SHP77 (cell line): Measurements from ENCODE around the gene CRISPLD2.

Source experiments
- DNase-seq, 2 experiments: peaks; one replicate each; lab custom pipeline; 2025; lab: John Stamatoyannopoulos, UW

The CRISPLD2 gene

DNA sequence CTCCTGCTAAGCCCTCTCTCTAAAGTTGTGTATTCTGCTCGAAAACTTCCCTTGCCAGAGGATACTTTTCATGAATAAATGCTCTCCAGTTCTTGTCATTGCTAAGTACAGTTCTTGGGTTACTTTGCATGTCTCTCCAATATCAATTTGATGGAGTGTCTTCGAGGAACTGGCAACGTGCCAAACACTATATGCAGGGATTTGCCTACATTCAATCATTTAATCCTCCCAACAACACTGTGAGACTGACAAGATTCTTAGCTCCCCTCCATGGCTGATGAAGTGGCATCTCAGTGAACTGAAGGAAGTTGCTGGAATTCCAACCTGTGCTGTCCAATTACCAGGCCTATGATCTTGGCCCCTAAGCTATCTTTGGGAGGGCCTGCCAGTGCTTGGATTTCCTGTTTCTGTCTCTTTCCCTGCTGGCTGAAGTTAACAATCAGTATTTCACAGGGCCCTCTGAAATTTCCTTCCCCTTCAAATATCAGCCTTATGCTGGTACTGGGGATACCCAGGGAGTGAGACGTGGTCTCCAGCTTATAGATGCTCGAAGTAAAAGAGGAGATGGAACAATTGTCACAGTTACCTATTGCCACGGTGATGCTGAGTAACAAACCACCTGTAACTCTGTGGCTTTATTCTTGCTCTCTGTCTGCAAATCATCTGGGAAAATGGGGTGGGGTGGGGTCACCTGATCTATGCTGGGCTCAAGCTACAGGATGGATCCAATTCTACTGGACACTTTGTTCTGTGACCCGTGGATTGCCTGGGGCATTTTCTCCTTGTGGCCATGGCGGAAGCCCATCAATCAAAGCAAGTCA, 19.4 kb upstream of the CRISPLD2 start:
- no peak for DNase-seq

DNA sequence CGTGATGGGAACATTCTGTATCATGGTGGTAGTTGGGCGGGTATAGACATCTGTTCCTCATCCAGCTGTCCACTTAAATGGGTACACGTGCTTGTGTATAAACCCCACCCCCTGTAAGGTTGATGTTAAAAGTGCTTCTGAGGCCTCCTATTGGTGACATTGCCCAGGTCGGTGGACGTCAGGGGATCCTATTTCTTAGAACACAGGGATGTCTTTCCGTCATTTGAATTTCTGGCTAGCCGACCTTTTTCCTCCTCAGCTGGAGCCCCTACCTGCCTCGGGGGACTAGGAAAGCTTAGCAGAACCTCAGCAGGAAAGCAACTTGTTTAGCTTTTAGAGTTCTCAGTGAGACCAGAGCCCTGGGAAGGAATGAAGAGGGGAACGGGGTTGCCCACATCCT, 16.6 kb upstream of the CRISPLD2 start:
- DNase-seq, result no peak

DNA sequence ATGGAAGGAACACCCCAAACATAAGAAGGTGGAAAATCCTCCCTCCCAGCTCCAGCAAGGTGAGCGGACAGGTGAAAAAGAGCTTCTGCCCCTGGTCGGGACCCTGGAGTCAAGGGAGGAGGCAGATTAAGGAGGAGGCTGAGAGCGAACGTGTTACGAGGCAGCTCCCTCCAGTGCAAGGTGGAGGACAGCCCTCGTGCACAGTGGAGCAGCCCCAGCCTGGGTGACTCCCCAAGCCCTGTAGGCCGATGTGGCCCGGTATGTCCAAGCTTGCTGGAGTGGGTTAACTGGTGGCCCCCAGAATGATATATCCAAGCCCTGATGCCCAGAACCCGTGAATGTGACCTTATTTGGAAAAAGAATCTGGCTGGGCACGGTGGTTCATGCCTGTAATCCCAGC, 15.5 kb upstream of the CRISPLD2 start:
- DNase-seq, result no peak

DNA sequence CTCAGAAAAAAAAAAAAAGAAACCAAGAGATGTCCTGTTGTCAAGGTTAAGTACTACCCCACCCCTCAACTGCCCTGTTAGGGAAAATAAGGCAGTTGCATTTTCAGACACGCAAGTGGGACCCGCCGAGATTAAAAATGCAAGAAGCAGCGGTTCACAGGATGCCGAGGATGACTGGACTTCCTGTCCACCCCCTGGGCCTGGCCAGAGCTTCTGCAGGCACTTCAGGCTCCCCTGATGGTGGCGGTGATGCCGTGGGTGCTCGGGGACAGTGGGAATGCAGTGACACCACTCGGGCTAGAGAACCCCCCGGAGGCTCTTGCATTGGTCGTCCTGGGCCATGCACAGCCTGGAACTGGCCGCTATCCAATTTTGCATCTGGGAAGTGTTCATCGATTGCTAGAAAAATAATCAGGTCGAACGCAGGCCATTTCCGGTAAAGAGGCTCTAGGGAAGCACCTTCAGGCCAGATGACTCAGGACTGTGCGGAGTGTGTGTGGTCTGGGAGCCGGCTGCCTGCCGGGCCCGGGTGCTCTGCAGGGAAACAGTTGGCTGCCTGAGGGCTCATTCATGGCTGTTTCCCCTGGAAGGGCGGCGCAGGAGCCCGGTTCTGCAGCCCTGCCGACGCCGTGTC, 13.4 kb upstream of the CRISPLD2 start:
- peak; percentile 76 to 84 for DNase-seq

DNA sequence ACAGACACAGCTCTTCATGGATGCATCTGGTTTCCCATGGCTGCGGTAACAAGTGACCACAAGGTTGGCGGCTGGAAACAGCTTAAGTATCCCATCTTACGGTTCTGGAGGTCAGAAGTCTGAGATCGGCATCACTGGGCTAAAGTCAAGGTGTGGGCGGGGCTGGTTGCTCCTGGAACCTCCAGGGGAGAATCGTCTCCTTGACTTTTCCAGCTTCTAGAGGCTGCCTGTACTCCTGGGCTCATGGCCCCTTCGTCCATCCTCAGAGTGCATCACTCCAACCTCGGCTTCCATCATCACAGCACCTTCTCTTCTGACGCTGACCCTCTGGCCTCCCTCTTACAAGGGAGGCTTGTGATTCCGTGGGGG, 12.9 kb upstream of the CRISPLD2 start:
- no peak for DNase-seq

DNA sequence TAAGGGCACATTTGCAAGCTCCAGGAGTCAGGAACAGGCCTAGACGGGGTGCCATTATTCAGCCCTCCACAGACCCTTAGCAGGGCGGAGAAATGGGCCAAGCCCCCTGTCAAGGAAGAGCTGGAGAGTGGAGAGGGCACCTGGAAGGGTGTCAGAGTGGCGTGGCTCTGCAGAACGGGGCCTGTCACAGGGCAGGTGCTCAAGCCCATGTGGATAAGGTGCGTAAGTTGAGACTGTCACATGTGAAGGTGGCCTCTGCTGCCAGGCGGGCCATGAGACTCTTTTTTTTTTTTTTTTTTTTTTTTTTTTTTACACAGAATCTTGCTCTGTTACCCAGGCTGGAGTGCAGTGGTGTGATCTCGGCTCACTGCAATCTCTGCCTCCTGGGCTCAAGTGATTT, 12.0 kb upstream of the CRISPLD2 start:
- DNase-seq, result no peak

DNA sequence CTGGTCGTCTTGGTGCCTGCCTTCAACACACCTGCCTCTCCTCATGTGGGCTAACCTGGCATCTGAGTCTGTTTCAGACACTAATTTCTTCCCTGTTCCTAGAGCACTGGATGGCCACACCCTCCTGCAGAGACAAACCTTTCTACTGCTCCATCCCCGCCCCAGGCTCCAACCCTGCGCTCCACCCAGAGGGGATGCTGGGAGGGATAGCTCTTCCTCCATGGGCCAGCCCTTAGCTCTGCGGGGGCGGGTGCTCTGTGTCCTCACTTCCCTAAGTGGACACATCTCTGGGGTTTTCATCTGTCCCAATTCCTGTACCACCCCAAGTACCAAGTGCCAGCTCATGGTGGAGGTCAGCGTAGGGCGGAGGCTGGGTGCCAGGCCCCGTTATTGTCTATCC, 11.0 kb upstream of the CRISPLD2 start:
- no peak for DNase-seq

DNA sequence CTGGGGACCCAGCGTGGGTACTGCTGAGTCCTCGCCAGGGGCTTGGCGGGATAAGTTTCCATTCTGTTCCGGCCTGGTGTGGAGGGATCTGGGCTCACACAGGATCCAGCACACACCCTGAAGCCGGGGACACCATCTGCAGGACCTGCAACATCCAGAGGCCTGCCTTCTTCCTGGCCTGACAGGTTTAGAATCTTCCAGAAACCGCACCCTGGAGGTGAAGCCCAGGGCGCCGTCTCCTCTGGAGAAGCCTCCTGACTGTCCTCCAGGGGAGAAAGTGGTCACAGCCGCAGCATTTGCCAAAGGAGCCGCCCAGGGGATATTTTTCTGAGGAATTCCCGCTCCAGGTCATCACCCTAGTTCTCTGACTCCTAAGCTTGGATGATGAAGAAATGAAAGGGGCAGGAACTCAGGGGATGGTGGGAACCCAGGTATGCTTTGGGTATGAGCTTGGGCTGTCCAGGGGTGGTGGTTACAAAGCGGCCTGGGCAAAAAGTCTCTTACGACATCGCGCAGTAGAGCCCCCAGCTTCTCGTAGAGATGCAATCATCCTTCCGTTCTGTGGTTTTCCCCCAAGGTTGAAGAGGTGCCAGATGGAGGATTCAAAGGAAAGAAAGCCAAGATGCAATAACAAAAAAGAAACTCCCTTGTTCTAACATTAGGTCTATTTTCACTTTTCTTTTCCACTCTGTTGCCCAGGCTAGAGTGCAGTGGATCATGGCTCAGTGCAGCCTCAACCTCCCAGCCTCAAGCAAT, 9.1 kb upstream of the CRISPLD2 start:
- no peak for DNase-seq

DNA sequence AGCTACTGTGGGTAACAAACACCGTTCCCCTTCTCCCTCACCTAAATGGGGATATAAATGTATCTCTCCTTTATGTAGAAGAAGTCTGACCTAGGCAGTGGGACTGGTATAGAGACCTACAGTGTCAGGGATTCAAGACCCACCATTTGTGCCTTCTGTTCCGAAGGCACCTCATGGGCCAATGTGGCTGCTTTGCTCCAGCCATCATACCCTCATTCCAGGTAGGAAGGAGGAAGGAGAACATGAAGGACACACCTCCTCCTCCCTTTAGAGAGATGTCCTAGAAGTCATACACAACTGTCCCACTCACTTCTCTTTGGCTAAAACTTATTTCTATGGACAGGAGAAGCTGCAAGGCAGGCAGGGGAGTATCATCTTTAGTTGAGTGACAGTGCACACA, 8.3 kb upstream of the CRISPLD2 start:
- DNase-seq, result no peak

DNA sequence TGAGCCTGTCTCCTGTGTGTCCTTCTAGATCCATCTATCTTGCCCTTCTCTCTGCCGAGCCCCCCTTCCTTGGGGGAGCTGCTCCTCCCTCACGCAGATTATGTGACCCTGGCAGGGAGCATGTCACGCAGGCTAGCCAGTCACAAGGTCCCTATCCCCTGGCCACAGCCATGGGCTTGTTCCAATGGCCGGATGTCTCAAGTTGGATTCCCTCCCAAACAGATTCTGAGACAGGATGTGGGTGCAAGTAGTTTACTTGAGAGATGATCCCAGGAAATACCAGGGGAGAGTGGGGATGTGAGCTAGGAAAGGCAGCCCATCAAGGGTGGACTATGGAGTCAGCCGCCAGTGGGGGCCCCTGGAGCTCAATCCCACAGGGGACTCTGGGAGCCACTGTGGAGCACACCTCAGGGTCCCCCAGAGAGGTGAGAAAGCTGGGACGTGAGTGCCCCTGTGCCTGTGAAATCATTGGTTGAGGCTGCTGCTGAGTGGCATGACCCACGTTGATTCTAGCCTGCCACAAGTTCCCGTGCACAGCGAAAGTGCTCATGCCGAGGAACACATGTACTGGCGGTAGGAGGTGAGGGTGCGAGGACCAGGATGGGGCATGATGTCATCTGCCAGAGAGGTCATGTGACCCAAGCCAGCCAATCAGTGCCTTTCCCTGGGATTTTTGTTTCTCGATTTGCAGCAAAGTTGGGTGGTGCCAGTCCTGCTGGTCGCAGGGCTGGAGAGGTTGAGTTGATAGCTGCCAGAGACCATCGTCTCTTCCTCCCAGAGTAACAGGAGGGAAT, 6.4 kb upstream of the CRISPLD2 start:
- DNase-seq, result no peak

DNA sequence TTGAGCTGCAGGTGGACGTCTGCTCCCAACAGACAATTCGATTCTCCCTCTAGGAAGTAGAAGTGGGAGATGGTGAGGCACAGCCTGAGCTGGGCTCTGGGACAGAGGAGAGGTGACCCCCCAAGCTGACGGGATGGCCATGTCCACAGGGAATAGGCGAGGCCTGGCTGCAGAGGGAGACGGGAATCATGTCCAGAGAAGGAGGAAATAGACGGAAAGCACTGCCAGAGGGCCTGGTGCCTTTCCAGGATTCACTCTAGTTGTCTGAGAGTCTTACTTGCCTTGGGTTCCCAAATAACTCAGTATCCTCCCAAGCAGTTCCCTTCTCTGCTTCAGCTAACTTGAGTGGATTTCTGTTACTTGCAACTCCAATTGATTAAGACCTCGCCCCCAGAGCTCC, 4.3 kb upstream of the CRISPLD2 start:
- DNase-seq, result no peak

DNA sequence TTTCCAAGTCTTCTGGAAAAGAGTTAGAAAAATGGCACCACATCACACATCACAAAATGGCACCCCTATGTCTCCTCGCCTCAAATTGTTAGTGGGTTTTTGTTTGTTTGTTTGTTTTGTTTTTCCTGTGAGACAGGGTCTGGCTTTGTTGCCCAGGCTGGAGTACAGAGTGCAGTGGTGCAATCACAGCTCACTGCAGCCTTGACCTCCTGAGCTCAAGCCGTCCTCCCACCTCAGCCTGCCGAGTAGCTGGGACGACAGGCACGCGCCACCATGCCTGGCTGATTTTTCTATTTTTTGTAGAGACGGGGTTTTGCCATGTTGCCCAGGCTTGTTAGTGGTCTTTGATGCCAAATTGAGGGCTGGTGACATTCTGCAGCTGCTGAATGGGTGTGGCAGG, 3.8 kb upstream of the CRISPLD2 start:
- DNase-seq, result no peak

DNA sequence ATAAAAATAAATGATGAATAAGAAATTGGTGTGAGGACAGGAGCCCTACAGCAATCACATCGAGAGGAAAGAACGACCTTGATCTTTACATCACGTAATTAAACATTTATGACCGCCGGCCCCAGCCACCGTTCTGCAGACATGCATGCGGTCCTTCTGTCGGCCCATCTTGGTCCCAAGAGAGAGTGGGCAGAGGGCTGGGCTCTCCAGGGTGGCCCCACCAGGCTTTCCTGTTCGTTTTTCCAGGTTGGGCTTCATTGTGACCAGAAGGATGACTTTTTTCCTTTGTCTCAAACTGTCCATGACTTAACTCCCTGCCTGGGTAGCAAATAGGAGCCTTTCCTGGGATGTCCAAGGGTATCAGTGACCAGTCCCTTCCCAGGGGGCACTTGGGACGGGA, 3.3 kb upstream of the CRISPLD2 start:
- DNase-seq, result no peak

DNA sequence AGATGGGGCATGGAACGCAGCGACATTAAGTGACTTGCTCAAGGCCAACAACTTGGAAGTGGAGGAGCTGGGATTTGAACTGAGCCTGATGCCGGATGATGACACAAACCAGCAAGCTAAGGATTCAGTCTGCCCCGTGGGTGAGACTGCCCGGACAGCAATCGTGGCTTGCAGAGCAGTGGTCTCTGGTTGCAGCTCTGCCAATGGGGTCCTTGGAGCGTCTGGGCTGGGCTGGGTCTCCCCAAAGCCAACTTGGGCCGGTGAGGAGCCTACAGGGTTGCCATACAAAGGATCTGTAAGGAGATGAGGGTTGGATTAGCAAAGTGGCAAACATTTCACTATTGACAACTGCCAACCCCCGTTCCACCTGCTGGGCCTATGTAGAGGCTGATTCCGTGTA, 2.6 kb upstream of the CRISPLD2 start:
- no peak for DNase-seq

DNA sequence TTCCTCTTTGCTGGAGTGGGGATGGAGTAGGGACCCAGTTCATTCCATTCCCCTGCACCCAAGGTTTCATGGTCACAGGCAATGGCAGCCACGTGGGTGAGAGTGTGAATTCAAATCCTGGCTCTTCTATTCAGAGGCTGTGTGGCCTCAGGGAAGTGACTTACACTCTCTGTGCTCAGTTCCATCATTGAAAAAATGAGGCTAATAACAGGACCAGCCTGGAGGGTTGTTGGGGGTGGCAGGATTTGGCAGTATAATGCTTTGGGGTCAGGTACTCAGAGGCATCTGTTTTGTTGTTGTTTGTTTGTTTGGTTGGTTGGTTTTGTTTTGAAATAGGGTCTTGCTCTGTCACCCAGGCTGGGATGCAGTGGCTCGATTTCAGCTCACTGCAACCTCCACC, 2.2 kb upstream of the CRISPLD2 start:
- DNase-seq, result no peak

DNA sequence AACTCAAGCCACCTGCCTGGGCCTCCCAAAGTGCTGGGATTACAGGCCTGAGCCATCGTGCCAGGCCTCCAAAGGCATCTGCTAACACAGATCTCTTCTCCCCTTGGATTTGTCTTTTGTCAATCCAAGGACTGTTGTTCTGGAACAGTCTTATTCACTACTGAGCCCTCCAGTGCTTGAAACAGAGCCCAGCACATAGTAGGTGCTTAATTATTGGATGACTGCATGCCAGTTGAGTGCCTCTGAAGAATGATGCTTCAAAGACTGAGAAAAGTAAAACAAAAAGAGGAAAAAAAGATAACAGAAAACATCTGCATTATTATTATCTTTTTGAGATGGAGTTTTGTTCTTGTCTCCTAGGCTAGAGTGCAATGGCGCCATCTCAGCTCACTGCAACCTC, 1.7 kb upstream of the CRISPLD2 start:
- no peak for DNase-seq

DNA sequence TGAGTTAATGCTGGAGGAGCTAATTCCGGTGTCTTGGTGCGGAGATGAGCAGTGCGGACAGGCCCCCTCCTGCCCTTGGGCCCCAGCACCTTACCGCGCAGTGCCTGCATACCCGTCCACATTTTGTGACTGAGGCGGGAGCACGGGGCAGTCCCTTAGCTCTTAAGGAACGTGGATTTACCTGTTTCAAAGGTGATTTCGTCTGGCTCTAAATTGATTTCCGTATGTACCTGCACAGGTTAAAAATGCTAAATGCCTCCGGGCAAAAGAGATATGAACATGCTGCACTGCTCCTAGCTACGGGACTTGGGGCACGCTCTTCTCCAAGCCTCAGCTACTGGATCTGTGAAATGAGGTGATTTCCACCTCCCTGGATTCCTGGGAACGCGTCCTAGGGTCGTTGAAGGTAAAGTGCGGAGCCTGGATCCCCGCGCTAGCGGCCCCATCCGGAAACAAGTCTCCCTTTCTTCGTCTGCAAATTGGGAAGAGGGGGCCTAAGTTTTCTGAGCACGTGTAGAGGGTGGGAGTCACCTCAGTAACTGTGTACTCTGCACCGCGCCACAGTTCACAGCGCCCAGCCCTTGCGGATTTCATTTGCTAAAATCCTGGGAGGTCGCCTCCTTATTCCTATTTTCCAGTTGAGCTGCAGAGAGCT, 669 bp upstream of the CRISPLD2 start:
- no peak for DNase-seq

DNA sequence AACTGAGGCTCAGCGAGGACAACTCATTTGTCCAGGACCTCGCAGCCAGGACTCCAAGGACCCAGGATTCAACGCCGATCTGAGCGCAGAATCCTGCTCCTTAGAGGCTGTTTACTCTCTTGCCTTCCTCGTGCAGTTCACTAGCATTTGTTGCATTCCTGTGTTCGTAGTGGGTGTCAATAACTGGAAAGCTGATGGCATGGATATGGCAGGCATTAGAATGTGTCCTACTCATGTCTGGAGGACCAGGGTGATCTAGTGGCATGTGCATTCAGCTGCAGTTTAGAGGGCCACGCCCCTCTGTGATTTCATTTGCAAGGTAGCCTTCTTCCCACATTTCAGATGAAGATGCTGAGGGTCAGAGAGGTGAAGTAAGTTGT, 510 bp downstream of the CRISPLD2 start:
- DNase-seq, result no peak

DNA sequence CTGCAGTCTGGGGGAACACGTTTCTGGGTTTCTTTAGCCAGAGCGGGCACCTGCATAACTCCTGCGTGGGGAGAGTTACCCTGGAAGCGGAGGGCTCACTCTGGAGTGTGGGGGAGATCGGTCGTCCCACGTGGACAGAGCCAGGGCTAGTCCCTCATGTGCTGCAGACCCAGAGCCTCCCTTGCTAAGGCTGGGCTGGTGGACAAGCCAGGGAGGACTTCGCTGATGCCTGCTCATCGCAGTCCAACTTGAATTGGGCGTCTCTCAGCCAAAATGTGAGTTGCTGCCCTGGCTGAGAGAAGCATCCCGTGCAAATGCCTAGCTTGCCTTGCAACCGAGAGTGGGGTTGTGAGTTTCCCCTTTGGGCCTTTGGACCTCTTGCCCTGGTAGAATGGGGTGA, 986 bp downstream of the CRISPLD2 start:
- DNase-seq, result no peak

DNA sequence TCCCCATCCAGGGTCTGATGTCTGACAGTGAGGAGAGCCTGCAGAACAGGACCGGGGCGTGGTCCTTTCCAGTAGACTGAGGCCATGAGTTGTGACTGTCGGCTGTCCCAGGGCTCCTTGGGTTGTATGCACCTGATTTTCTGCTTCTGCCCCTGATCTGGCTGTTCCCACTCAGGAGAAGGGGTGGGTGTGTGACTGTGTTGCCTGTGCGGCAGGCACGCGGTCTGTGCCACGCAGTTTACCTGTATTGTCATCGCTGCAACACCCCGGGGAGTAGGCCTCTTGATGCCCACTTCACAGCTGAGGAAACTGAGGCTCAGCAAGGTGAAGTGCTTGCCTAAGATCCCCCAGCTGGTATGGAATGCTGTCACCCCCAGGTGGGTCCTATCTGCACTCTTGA, 1.4 kb downstream of the CRISPLD2 start:
- DNase-seq, result no peak

DNA sequence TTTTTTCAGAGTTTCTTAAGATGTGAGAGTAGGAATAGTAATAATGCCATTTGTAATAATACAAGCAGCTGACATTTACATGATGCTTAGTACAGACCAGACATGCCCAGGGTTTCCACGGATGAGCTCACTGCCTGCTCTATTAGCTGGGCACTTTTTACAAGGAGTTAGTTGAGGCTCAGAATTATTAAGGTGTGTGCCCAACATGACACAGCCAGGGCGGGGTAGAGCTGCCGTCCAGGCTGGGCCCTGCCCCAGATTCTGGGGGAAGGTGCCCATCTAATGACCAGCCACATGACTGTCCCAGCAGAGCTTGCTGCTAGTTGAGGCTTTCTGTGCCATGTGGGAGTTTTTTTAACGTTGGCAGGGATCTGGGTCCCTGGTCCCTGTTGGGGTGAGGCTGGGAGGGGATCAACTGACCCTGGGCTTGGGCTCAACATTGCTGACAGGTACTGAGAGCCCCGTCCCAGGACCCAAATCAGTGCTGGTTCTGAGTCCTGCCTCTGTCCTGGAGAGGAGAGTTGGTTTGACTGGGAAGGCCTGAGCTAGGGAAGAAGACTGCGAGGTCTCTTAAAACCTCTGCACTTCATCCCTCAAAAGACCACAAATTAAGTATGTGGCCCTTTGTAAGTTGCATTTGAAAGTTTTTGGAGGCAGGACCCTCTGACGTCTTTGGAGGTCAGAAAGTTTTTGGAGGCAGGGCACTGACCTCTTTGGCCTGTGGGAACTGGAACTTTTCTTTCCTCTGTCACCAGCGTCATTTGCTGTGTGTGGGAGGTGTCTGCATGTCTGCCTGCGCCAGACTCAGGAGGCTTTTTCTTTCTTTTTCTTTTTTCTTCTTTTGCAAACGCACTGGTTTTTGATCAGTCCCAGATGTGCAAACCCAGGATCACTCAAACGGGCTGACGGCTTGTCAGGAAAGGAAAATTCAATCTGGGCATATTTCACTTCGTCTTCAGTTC, 2.2 kb downstream of the CRISPLD2 start:
- no peak for DNase-seq
